Epidermal melanocyte (primary cell): ENCODE data around the gene TECPR1.

Source experiments
- DNase-seq: peaks from one replicate; pipeline ENCODE4 v3.0.0; 2011; ENCODE audit warnings: low spot score; ENCODE audit not compliant: insufficient read length

The TECPR1 gene

DNA sequence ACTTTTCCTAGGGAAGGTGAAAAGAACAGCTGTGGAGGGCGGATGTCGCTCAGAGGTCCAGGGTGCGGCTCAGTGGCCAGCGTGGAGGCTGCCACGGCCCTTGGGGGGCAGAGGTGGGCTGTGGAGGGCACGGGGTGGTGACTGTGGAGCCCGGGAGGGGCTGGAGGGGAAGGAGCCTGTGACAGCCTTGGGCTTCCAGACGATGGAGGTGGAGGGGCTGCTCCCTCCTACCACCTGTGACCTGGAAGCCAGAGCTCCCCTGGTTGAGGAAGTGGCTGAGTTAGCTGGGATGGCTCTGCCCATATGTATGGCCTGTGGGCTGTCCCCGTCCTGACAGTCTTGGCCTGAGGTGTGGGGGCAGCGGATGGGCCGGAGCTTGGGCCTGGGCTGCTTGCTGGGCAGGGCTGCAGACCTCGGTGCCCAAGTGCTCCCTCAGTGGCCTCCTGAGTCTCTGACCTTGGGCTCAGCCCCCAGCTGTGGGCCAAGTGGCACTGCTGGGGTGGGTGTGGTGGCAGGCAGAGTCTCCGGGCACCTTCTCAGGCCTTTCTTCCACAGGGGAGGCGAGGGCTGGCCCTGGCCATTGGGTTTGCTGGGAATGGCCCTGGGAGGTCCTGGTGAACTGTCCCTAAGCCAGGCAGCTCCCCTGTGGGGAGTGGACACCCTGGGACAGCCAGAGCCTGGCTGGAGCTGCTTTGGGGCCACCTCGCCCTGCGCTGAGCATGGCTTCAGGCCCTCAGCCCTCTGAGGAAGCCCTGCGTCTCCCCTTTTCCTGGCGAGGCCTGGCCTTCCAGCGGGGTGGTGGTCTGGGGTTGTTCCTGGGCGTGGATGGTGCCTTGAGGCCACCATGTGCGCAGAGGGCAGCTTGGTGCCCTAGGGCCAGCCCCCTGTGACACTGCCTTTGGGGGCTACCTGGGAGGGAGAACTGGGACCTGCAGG, 33.4 kb upstream of the TECPR1 start:
- DNase-seq = no peak

- DNase-seq = peak; percentile 45
Observed at GRCh38 chr7:98284335-98285036, 32.5 kb upstream of the TECPR1 start.

DNA sequence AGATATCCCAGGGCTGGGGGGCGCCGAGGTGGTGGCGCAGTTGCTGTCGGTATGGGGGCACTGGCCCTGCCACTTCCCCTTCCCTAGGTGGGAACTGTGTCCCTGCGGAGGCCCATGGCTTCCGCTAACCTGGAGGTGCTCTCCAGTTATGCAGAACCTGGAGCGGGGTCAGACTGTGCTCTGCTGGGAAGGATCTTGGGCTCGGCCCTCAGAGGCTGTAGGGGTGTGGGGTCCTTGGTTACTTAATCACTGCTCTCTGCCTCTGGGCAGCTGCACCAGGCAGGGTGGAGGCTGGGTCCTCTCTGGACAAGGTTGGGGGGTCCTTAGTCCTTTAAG, 31.8 kb upstream of the TECPR1 start:
- DNase-seq = no peak

DNA sequence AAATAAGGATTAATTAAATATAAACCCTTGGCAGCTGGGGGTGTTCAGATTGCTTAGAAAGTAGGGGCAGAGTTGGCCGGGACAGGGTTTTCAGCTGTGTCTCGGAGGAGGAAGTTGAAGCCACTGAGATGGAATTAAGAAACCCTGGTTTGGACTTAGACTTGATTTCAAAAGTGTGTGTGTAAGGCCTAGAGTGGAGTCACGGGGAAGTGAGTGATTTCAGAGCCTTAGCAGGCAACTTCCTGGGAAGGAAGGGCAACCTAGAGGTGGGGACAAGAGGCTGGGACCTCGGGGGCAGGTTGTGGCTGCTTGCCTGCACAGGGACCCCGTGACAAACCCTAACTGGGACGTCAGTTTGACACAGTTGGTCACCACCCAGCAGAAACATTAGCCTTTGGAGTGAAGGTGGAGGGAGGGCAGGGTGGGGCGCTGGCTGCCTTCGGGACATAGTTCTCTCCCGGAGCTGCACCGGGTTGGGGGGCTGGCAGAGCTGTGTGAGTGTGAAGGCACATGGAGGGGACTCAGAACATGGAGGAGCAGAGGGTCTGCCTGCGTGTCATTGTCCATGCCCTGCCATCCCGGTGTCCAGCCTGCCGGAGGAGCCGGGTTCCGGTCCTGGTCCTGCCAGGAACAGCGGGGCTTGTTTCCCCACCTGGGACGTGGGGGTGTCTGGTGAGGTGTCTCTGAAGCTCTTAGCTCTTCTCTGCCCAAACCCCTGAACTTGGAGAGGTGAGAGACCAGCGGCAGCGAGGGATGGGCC, 31.3 kb upstream of the TECPR1 start:
- no peak for DNase-seq

GRCh38 chr7:98282703-98283102, 30.7 kb upstream of the TECPR1 start:
- no peak for DNase-seq

DNA sequence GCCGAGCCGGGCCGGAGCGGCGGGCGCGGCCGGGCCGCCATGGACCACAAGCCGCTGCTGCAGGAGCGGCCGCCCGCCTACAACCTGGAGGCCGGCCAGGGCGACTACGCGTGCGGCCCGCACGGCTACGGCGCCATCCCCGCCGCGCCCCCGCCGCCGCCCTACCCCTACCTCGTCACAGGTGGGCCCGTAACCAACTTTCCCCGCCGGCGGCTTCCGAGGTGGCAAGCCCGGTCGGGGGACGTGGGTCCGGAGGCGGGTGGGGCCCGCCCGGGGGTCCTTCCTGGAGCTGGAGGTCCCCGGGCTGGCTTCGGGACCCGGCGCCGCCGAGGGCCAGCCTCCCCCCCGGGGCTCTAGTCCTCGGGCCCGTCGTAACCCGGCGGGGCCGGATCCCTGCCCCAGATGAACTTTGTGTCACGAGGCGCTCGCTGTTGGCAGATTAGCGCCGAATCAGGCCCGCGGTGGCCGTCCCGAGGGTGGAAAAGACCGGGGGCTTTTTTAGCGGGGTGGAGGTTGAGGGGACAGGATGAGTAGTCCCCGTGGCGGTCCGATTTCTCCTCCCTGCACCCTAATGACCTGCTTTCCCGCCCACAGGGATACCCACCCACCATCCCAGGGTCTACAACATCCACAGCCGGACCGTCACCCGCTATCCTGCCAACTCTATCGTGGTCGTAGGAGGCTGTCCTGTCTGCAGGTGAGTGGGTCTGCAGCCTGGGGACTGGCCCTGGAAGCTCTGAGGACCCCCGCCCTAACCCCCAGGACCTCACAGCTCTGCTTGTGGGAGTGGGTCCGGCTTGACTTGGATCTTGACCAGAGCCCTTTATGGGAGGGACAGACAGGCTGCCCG, 29.9 kb upstream of the TECPR1 start:
- DNase-seq = no peak

GRCh38 chr7:98280791-98281756, 29.0 kb upstream of the TECPR1 start, which contains the start of gene BRI3:
Gene BRI3 (plus strand): TSS chr7:98281686. CDS start chr7:98281796, 110 bp downstream.
- peak; percentile 84 for DNase-seq

- DNase-seq = no peak
Observed at GRCh38 chr7:98280296-98280695, 28.3 kb upstream of the TECPR1 start.

GRCh38 chr7:98278936-98279335, 26.9 kb upstream of the TECPR1 start:
- no peak for DNase-seq

- DNase-seq = no peak
Observed at GRCh38 chr7:98278408-98278807, 26.4 kb upstream of the TECPR1 start.

DNA sequence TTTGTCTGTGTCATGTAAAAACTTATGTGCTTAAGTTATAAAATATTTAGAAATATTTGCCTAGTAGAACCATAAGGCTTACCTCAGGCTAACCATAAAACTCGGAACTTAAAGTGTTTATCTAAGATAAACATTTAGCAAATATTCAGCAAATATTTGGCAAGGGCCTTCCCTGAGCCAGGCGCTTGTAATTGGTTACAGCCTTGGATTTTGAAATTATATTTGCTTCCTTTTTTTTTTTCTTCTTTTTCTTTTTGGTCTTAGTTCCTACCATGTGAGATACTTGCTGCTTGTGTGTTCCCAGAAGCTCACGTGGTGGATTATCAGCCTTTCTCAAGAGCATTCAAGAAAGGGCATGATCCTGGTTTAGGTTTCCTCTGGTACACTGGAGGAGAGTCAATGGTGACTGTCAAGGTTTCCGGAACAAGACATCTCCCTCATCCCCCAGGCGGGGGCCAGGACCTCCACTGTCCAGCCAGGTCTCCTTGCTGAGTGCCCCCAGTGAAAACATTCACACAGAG, 24.3 kb upstream of the TECPR1 start:
- peak; percentile 43 for DNase-seq

DNA sequence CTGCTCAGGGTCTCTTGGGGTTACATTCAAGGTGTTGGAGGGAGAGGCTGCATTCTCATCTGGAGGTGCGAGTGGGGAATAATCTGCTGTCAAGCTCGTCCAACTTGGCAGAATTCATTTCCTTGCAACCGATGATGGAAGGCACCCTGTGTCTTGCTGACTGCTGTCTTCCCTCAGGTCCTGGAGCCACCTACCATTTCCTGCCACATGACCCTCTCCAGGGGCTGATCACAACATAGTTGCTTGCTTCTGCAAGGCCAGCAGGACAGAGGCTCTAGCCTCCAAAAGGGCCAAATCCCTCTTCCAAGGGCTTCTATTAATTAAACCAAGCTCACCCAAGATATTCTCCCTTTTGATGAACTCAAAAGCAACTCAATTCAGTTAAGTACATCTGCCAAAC, 15.3 kb upstream of the TECPR1 start:
- DNase-seq = no peak

DNA sequence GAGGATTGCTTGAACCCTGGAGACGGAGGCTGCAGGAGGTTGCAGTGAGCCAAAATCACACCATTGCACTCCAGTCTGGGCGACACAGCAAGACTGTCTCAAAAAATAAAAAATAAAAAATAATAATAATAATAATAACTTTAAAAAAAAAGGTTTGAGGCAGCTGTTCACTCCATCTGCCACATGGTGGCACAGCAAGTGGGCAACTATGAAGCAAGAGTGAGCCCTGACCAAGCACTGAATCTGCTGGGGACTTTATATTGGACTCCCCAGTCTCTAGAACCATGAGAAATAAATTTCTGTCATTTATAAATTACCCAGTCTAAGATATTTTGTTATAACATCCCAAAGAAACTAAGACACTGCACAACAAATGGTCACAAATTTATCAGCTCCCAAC, 14.8 kb upstream of the TECPR1 start:
- no peak for DNase-seq

DNA sequence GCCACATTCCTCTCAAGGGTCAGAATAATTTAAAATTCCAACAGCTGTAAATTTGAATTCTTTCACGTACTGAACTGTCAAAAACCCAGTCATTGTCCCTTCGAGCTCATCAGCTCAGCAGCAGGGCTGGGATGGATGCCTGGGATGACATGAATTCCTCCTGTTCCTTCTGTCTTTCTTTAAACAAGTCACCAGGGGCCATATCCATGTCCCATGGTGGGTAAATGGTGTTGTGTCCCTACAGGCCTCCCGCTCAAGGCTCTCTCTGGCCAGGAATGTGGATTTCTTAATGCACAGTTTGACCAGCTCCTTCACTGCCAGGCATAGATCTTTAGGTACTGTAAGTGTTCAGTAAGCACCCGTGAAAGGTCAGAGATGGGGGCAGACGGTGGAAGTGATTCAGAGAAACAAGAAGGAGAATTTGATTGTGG, 13.8 kb upstream of the TECPR1 start:
- DNase-seq = no peak

- DNase-seq = no peak
Observed at GRCh38 chr7:98257701-98258100, 5.7 kb upstream of the TECPR1 start.

DNA sequence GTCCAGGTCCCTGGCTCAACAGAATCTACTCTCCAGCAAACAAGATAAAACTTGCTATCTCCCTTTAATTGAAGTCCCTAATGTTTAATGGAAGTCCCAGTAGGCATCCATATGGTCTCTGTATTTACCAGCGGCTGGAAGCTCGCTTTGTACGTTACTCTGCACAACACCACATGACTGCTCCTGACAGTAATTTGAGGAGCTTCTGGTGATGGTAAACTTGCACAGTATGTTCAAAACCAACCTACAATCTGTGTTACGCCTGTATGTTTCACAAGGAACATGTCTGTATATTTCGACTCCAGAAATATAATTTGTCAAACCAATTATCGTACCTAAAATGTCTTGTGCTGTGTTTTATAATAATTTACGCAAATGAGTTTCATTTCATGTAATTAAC, 4.4 kb upstream of the TECPR1 start:
- DNase-seq = no peak

DNA sequence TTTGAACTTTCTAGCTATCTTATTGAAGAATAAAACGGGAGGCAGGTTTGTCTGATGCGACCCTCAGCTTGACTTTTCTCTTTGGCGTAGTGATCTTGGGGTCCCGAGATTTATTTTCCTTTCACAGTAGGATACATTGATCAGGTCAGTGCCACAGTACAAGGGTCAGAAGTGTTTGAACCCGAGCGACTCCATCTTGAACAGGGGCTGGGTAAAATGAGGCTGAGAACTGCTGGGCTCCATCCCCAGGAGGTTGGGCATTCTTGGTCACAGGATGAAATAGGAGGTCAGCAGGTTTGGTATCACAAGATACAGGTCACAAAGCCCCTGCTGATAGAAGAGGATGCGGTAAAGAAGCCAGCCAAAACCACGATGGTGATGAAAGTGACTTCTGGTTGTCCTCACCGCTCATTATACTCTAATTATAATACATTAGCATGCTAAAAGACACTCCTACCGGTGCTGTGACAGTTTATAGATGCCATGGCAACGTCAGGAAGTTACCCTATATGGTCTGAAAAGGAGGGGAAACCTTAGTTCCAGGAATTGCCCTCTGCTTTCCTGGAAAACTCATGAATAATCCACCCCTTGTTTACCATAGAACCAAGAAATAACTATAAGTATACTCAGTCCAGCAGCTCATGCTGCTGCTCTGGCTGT, 3.0 kb upstream of the TECPR1 start:
- no peak for DNase-seq

DNA sequence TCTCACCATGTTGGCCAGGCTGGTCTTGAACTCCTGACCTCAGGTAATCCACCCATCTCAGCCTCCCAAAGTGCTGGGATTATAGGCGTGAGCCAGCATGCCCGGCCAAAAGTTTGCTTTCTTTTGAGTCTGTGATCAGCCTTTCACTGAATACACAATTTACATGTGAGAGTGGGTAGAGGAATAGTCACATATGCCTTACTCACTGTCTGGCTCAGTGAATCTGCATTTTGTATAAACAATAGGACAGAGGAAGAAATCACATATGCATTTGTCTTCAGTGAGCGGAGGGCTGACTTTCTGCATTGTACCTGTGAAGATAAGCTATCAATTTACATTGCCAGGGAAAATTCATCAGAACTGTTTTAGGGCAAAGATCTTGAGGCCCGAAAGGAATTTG, 2.5 kb upstream of the TECPR1 start:
- DNase-seq = no peak

GRCh38 chr7:98252425-98253054, 508 bp upstream of the TECPR1 start:
- DNase-seq = no peak
